BJ (cell line): Measurements from ENCODE around the gene MPZL2. TPM values are rescaled to one million over a fixed set of nuclear protein-coding genes. Genes with fewer than 3 reads are reported as not detected.

Source experiments
- CTCF ChIA-PET: fragments of 350-600 bp; formaldehyde crosslinking; extraction: SDS; loops from one replicate; lab custom pipeline; 2021; ENCODE audit warnings: antibody characterized with exemption, inconsistent platforms; lab: Yijun Ruan, JAX
- POLR2A ChIA-PET: fragments of 300-600 bp; sonication (Branson Sonifier 250); formaldehyde crosslinking; extraction: SDS; loops from one replicate; lab custom pipeline; 2021; ENCODE audit warnings: antibody characterized with exemption; lab: Charles Lee
- DNase-seq: peaks from one replicate; pipeline ENCODE4 v3.0.0-alpha.2; 2011; ENCODE audit warnings: low read depth
- H3K27me3 ChIP-seq: 2 replicates; pipeline ENCODE4 v1.6.0; 2011; ENCODE audit warnings: low read length; ENCODE audit not compliant: control insufficient read depth, insufficient read depth
- H3K36me3 ChIP-seq: 2 replicates; pipeline ENCODE4 v1.5.1; 2011; ENCODE audit warnings: low read length; ENCODE audit not compliant: control insufficient read depth, insufficient read depth
- H3K4me3 ChIP-seq: 2 replicates; pipeline ENCODE4 v1.5.1; 2011; ENCODE audit warnings: low read depth, mild to moderate bottlenecking, control low read depth, low read length
- CTCF ChIP-seq: IDR thresholded peaks from 2 replicates; pipeline ENCODE4 v1.5.1; 2011; ENCODE audit warnings: low read depth, mild to moderate bottlenecking, control low read depth, inconsistent platforms, low read length, moderate library complexity; ENCODE audit not compliant: insufficient read depth
- polyA plus RNA-seq: library from polyadenylated mRNA; depleted of rRNA; stranded (reverse); fragments of >200 nt; gene quantifications from 2 replicates; pipeline ENCODE4 v1.2.3, GENCODE V29; 2011

MPZL2 gene
- polyA plus RNA-seq, 1 experiment: not detected

DNA sequence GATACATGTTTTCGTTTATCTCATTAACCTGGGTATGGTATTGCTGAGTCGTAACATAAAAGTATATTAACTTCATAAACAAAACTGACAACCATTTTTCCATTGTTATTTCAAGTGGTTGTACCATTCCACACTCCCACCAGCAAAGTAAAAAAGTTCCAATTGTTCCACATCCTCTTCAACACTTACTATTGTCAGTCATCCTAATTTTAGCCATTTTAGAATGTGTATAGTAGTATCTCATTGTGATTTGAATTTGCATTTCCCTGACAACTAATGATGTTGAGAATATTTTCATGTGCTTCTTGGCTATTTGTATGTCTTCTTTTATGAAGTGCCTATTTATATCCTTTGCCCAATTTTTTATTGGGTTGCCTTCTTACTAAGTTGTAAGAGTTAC lies 30.0 kb upstream of the MPZL2 start:
- DNase-seq: no peak
- Histone ChIP-seq H3K4me3 (no peak overlapping the region), H3K27me3 (peaks cover 3% of the 10 kb centered on the region), H3K36me3 (no peaks in the 10 kb centered on the region)
- POLR2A ChIA-PET: no interaction called here
- CTCF ChIA-PET: no interaction called here
- TF ChIP-seq CTCF: no peak

DNA sequence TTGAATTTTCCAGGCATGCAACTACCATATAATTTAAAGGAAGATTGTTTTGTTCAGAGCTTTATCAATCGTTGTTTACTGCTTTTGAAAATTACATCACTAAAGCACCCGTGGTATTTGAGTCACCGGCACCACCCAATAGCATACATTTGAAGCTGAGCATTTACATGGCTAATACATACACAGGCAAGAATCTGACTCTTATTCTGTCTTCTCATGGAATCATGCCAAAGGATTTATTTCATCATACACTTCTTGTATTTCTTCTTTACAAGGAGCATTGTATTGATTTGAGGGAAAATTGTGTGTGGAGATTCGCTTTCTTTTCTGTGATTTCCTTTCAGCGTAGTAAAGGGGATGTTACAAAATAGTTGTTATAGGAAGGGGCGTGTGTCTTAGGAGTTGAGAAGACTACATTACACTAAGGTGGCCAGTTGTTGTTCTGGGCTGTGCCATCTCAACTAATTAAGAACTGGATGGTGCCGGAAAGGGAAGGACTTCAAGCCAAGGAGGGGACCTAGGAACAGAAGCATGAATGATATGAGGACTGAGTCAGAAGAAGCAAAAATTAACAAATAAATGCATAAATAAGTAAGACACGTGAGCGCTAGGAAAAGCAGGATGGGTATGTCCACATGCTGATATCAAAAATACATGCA lies 27.5 kb upstream of the MPZL2 start:
- POLR2A ChIA-PET: no interaction called here
- TF ChIP-seq CTCF: no peak
- no peak for DNase-seq
- peaks cover 3% of the 10 kb centered on the region for H3K27me3 ChIP-seq
- CTCF ChIA-PET: interaction anchor here (1.0 kb wide), 1 partner anchor 93 kb away, joined by 3 read pairs; no protein-coding TSS in a partner anchor
- H3K4me3 ChIP-seq: no peak overlapping the region
- no peaks in the 10 kb centered on the region for H3K36me3 ChIP-seq

- no peak for DNase-seq
- ChIA-PET CTCF (interaction anchor here (1.0 kb wide), 1 partner anchor 93 kb away, joined by 3 read pairs; no protein-coding TSS in a partner anchor), POLR2A (no interaction called here)
- Histone ChIP-seq H3K4me3 (no peak overlapping the region), H3K36me3 (no peaks in the 10 kb centered on the region), H3K27me3 (peaks cover 2% of the 10 kb centered on the region)
- TF ChIP-seq CTCF: no peak
Observed at GRCh38 chr11:118290923-118291322, 26.8 kb upstream of the MPZL2 start.

DNA sequence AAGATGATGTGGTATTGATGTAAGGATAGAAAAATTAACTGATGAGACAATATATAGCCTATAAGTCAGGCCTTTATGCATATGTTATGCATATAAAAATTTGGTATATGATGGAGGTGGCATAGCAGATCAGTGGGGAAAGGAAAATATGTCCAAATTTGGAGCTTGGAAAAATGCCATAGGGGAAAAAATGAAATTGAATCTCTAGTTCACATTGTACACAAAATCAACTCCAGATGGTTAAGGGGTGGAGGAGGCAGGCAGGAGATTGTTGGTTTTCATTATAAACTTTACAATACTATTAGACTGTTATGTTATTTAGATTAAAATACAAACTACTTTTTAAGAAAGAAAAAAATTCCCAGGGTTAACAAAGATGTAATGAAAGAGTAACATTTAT lies 25.3 kb upstream of the MPZL2 start:
- H3K27me3 ChIP-seq: no peaks in the 10 kb centered on the region; the same call in none of the 2 replicates
- ChIA-PET POLR2A (no interaction called here), CTCF (interaction anchor here (1.0 kb wide), 1 partner anchor 91 kb away, joined by 4 read pairs; no protein-coding TSS in a partner anchor)
- no peak overlapping the region for H3K4me3 ChIP-seq
- no peaks in the 10 kb centered on the region for H3K36me3 ChIP-seq
- TF ChIP-seq CTCF: no peak
- no peak for DNase-seq

GRCh38 chr11:118287006-118287405 lies 22.9 kb upstream of the MPZL2 start:
- no peak for TF ChIP-seq CTCF
- DNase-seq: peak; percentile 14
- H3K27me3 ChIP-seq: no peaks in the 10 kb centered on the region; the same call in none of the 2 replicates
- ChIA-PET POLR2A (no interaction called here), CTCF (interaction anchor here (0.8 kb wide), 1 partner anchor 9 kb away, joined by 3 read pairs; no protein-coding TSS in a partner anchor)
- H3K4me3 ChIP-seq: no peak overlapping the region
- H3K36me3 ChIP-seq: no peaks in the 10 kb centered on the region
